Right cardiac atrium (tissue), 5 donors: Measurements from ENCODE around the gene ZC3H8. TPM values are rescaled to one million over a fixed set of nuclear protein-coding genes. Genes with fewer than 3 reads are reported as not detected.

Experiments
- ATAC-seq, 2 donors: fragments of 200-7000 bp; cut with Tn5 transposase; one replicate each; pipeline versions ENCODE4 v1.8.0 to v1.9.1; 2020; ENCODE audit warnings: moderate library complexity in 2 of 2, mild to moderate bottlenecking in 1 of 2
- DNase-seq, 3 donors: peaks; one replicate each; pipeline ENCODE4 v3.0.0-alpha.2; 2020
- H3K27ac ChIP-seq: one replicate; pipeline ENCODE4 v1.5.1; 2013; ENCODE audit warnings: mild to moderate bottlenecking, low read length, control low read depth, moderate library complexity
- H3K27me3 ChIP-seq: one replicate; pipeline ENCODE4 v1.6.1; 2013; ENCODE audit not compliant: control insufficient read depth, insufficient read depth
- H3K4me1 ChIP-seq: one replicate; pipeline ENCODE4 v1.6.1; 2013; ENCODE audit warnings: low read length; ENCODE audit not compliant: control insufficient read depth, insufficient read depth
- H3K4me3 ChIP-seq: one replicate; pipeline ENCODE4 v1.5.1; 2013; ENCODE audit warnings: low read length, control low read depth
- H3K9me3 ChIP-seq: one replicate; pipeline ENCODE4 v1.6.1; 2013; ENCODE audit warnings: low read length; ENCODE audit not compliant: control insufficient read depth
- WGBS: extraction: QIAGEN DNeasy Blood & Tissue Kit; methylation state at CpG from one replicate; pipeline ENCODE4 v1.1.7; 2013; 5-methylcytosine and 5-hydroxymethylcytosine counted together
- intact Hi-C, 4 donors: fragments of 100-400 bp; cut with DNase I; formaldehyde crosslinking; loops; one replicate each; pipeline versions ENCODE4 v1.11.0 to v1.14.0; 2022 to 2023
- polyA plus RNA-seq: library from polyadenylated mRNA; stranded (reverse); fragments of 200-250 nt; gene quantifications from one replicate; pipeline ENCODE4 v1.2.3, GENCODE V29; 2013
- total RNA-seq, 4 donors: library from RNA; stranded (reverse); fragmentation: NEBNext Ultra II Directional; extraction: Animal tissue kit (Norgen Biotek cat#: 25700); gene quantifications; one replicate each; pipeline ENCODE4 v1.2.1, GENCODE V29; 2021
- donor health status: healthy with polysubstance abuse.
- donor health status: DM: no; HTN: yes; CAD: no.
- donor health status: DM: no; HTN: no; CAD: no.
- donor health status: DM: no; HTN: yes; CAD: no; lungs with severe emphysema.
- donor health status: DM: yes; HTN: yes; CAD: no.

Gene ZC3H8
- total and polyA plus RNA-seq, 5 donors = 6.0 to 17.2 (median 11.1) TPM

- intact Hi-C loops = no loop called here
- no peaks in the 10 kb centered on the region for H3K9me3 ChIP-seq
- whole genome bisulfite sequencing = 89% methylated on average over 8 of the region's 8 CpGs
- no peaks in the 10 kb centered on the region for H3K4me1 ChIP-seq
- H3K4me3 ChIP-seq = no peak overlapping the region
- H3K27me3 ChIP-seq = no peaks in the 10 kb centered on the region
- DNase-seq (no peak), ATAC-seq (no peak)
- no peak overlapping the region for H3K27ac ChIP-seq
These were observed 59.6 kb downstream of the ZC3H8 start for GRCh38 chr2:112195167-112195766.

- 79% methylated on average over 4 of the region's 4 CpGs for WGBS
- Histone ChIP-seq H3K27ac (no peak overlapping the region), H3K27me3 (no peaks in the 10 kb centered on the region), H3K4me1 (no peaks in the 10 kb centered on the region), H3K4me3 (no peak overlapping the region), H3K9me3 (no peaks in the 10 kb centered on the region)
- no peak for ATAC-seq
- intact Hi-C loops = no loop called here
- DNase-seq = no peak
These were observed 60.4 kb downstream of the ZC3H8 start for GRCh38 chr2:112194482-112194881.

DNA sequence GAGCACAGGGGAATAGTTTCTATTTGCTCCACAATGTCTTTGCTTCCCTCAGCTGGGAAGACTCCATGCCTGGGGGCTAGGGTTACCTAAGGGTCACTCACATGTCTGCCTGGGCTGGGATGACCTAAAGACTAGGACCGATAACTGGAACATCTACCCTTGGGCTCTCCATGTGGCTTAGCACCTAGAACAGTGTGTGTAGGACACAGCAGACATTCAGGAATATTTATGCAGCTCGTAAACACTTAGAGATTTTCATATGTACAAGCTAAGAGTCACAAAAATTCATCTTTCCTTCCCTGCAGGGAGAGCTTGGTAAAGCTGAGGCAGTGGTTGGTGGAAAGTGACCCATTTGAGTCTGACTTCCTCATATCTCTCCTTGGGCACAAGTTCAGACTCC is 60.8 kb downstream of the ZC3H8 start:
- 96% methylated on average over 2 of the region's 2 CpGs for WGBS
- Histone ChIP-seq H3K4me3 (no peak overlapping the region), H3K27ac (no peak overlapping the region), H3K27me3 (no peaks in the 10 kb centered on the region), H3K4me1 (no peaks in the 10 kb centered on the region), H3K9me3 (no peaks in the 10 kb centered on the region)
- intact Hi-C loops = no loop called here
- DNase-seq = no peak
- ATAC-seq = no peak

DNA sequence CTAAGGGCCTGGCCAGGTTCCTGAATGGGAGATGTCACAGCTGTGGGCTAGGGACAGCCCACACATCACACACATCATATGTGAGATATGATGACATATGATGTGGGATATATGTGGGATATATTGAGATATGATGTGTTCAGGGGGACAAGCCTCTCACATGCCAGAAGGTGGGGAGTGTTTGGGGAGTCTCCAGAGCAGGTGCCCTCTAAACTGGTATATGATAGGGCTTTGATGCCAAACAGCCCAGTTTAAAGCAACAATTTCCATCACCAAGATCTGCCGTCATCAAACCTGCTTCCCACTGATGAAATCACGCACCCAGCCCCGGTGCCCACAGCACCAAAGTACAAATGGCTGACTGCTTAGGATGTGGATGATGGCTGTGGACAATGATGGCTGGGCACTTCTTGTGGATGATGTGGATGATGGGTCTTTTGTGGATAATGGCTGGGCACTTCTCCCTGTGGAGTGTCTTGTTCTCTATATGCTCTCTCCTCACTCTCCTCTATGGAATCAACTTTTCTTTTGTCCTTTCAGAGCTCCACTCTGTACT is 65.8 kb downstream of the ZC3H8 start:
- 96% methylated on average over 3 of the region's 3 CpGs for WGBS
- intact Hi-C loops = no loop called here
- DNase-seq = no peak
- Histone ChIP-seq H3K27me3 (no peaks in the 10 kb centered on the region), H3K27ac (no peak overlapping the region), H3K9me3 (no peaks in the 10 kb centered on the region), H3K4me1 (no peaks in the 10 kb centered on the region), H3K4me3 (no peak overlapping the region)
- no peak for ATAC-seq

DNA sequence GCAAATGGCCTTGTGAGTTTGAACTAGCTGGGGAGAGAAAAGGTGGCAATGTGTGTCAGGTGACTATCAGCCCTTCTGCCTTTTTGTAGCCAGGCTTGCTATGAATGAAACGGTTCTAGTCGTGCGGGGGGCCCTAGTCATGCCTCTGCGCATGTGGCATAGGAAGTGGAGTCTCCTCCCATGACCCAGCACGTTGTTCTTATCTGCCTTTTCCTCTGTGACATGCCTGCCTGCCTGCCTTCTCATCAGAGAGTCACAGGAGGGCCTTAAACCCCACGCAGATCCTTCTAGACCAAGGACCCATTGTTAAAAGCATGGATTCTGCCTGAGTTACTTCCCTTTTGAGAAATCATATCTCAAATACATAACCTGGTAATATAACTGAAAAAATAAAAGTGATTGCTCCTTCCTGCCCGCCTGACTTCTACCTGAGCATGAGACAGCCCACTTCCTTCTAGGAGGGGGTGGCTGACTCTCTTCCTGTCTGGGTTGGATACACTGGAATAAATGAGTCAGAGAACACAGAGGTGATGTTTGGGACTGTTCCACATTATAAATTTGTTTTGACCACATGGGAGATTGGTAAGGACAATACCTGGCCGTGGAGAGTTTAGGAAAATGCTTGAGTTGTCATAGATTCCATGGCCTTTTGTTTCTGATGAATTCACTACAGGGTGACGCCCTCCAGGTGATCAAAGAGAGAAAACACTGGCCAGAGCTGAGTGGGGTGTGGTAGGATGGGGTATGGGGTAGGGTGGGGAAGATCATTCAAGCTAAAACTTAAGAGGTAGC is 66.8 kb downstream of the ZC3H8 start:
- WGBS = 68% methylated on average over 9 of the region's 9 CpGs
- ATAC-seq (peak in 1 of 2 donors; percentile 61), DNase-seq (peak in 1 of 3 donors; percentile 33)
- H3K27me3 ChIP-seq = no peaks in the 10 kb centered on the region
- H3K9me3 ChIP-seq = no peaks in the 10 kb centered on the region
- H3K4me3 ChIP-seq = no peak overlapping the region
- H3K27ac ChIP-seq = no peak overlapping the region
- intact Hi-C loops = no loop called here
- no peaks in the 10 kb centered on the region for H3K4me1 ChIP-seq

- WGBS = 97% methylated on average over 31 of the region's 31 CpGs
- no peak overlapping the region for H3K4me3 ChIP-seq
- H3K4me1 ChIP-seq = no peaks in the 10 kb centered on the region
- H3K9me3 ChIP-seq = no peaks in the 10 kb centered on the region
- H3K27ac ChIP-seq = no peak overlapping the region
- intact Hi-C loops = no loop called here
- DNase-seq = peak in 1 of 3 donors; percentile 21
- no peaks in the 10 kb centered on the region for H3K27me3 ChIP-seq
- no peak for ATAC-seq
These were observed 67.7 kb downstream of the ZC3H8 start for GRCh38 chr2:112187046-112187715.

- no peak overlapping the region for H3K27ac ChIP-seq
- no peak overlapping the region for H3K4me3 ChIP-seq
- no peak for ATAC-seq
- intact Hi-C loops = no loop called here
- no peak for DNase-seq
- 86% methylated on average over 9 of the region's 9 CpGs for WGBS
- H3K4me1 ChIP-seq = no peaks in the 10 kb centered on the region
- no peaks in the 10 kb centered on the region for H3K27me3 ChIP-seq
- no peaks in the 10 kb centered on the region for H3K9me3 ChIP-seq
These were observed 69.7 kb downstream of the ZC3H8 start for GRCh38 chr2:112185131-112185530.

DNA sequence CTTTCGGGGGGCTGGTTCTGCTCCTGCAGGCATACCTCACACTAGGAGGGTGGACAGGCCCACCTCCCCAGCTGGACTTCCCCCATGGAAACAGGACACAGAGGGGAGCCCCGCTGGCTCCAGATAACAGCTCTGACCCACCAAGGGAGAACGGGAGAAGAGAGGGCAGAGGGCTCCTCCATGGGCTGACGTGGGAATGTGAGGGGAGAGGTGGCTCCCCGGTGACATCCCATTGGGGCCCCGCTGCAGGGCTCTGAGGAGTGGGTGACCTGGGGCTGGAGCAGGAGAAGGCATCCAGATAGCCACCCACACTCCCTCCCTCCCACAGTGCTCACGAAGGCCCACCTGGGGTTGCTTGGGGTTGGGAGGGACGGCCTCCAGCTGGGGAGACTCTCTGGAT is 70.7 kb downstream of the ZC3H8 start:
- intact Hi-C loops = no loop called here
- no peaks in the 10 kb centered on the region for H3K27me3 ChIP-seq
- no peaks in the 10 kb centered on the region for H3K4me1 ChIP-seq
- H3K27ac ChIP-seq = no peak overlapping the region
- ATAC-seq = no peak
- no peak for DNase-seq
- no peak overlapping the region for H3K4me3 ChIP-seq
- no peaks in the 10 kb centered on the region for H3K9me3 ChIP-seq
- WGBS = 92% methylated on average over 8 of the region's 8 CpGs

GRCh38 chr2:112183327-112184025 is 71.4 kb downstream of the ZC3H8 start:
- H3K9me3 ChIP-seq = no peaks in the 10 kb centered on the region
- intact Hi-C loops = no loop called here
- H3K4me1 ChIP-seq = no peaks in the 10 kb centered on the region
- ATAC-seq (no peak), DNase-seq (no peak)
- WGBS = 90% methylated on average over 8 of the region's 8 CpGs
- no peak overlapping the region for H3K27ac ChIP-seq
- no peak overlapping the region for H3K4me3 ChIP-seq
- no peaks in the 10 kb centered on the region for H3K27me3 ChIP-seq

GRCh38 chr2:112182581-112183034 is 72.2 kb downstream of the ZC3H8 start:
- 87% methylated on average over 17 of the region's 17 CpGs for WGBS
- H3K4me3 ChIP-seq = no peak overlapping the region
- DNase-seq (peak in 1 of 3 donors; percentile 46), ATAC-seq (peak in 1 of 2 donors; percentile 29)
- H3K27ac ChIP-seq = no peak overlapping the region
- no peaks in the 10 kb centered on the region for H3K9me3 ChIP-seq
- no peaks in the 10 kb centered on the region for H3K4me1 ChIP-seq
- no peaks in the 10 kb centered on the region for H3K27me3 ChIP-seq
- intact Hi-C loops = no loop called here
